22Rv1 (cell line): ENCODE data around the gene SFSWAP.

Experiments used
- H3K27ac ChIP-seq: fragments of 450-650 bp; 2 replicates; pipeline ENCODE4 v1.5.1; 2017
- ZFX ChIP-seq: fragments of 450-650 bp; IDR thresholded peaks from 2 replicates; pipeline ENCODE4 v1.6.1; 2017; ENCODE audit warnings: antibody characterized with exemption, borderline replicate concordance
- TF ChIP-seq, protein P1 (sequence below): fragments of 450-650 bp; IDR thresholded peaks from 2 replicates; pipeline ENCODE4 v1.5.1; 2017; ENCODE audit warnings: mild to moderate bottlenecking

Gene SFSWAP

DNA sequence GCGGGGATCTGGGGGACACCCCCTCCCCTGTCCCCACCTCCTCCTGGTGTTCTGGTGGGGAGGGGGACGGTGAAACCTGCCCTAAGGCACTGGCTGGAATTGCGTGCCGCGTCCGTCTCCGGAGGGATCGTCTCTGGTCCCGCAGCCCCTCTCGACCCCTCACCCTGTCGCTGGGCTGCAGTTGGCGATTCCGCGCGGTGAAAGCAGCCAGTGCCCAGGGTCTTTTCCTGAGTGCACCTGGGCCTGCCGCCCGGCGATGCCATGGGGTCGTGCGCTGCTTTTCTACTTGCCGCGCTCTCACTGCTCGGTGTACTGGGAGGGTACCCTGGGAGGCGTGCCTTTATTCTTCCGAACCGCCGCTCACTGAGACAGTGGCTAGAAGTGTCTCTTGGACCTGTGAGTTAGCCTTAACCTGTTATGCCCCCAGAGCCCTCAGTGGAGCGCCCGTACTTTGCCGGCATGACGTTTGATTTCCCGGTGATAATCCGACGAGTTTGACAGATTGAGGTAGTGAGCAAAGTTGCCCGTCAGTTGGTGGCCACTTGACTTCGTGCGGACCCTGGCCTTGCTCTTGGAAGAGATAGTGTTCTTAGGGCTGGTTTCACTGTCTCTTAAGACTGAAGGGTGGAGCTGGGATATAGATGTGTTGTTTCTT is 788 bp downstream of the SFSWAP start:
- peak overlapping the region; percentile 77; the same call in 1 of the 2 replicates for H3K27ac ChIP-seq
- TF ChIP-seq ZFX = no peak
- TF ChIP-seq, protein P1, sequence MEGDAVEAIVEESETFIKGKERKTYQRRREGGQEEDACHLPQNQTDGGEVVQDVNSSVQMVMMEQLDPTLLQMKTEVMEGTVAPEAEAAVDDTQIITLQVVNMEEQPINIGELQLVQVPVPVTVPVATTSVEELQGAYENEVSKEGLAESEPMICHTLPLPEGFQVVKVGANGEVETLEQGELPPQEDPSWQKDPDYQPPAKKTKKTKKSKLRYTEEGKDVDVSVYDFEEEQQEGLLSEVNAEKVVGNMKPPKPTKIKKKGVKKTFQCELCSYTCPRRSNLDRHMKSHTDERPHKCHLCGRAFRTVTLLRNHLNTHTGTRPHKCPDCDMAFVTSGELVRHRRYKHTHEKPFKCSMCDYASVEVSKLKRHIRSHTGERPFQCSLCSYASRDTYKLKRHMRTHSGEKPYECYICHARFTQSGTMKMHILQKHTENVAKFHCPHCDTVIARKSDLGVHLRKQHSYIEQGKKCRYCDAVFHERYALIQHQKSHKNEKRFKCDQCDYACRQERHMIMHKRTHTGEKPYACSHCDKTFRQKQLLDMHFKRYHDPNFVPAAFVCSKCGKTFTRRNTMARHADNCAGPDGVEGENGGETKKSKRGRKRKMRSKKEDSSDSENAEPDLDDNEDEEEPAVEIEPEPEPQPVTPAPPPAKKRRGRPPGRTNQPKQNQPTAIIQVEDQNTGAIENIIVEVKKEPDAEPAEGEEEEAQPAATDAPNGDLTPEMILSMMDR = no peak

DNA sequence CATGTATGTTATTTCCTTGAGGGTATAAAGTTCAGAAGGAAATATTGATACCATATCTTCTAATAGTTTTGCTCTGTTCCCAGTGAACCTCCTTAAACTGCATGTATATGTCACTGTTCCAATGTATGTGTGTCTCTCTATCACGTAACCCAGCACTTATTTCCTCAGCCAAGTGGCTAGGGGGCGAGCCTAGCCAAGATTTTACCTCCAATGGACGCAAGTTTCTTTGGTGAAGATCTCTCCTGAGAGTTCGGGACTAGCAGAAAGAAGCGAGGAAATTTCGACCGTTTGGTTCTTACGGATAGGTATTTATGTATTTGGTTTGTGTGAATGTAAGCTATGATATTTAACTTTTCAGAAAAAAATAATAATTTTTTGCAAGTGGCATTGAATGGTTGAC is 2.5 kb downstream of the SFSWAP start:
- no peak overlapping the region for H3K27ac ChIP-seq
- TF ChIP-seq, protein P1 = no peak
- no peak for TF ChIP-seq ZFX

DNA sequence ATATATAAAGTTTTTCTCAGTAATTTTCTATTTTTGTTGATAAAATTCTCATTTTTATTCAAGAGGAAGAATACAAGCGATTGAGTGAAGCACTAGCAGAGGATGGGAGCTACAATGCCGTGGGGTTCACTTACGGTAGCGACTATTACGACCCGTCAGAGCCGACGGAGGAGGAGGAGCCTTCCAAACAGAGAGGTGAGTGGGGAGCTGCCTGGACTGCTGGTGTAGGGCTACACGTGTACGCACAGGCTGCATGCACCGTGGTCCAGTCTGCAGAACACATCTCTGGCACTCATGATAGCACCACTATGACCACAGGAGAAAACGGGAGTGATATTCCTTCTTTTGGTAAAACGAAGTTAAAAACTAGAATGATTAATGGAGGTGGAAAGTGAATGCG is 3.9 kb downstream of the SFSWAP start:
- no peak overlapping the region for H3K27ac ChIP-seq
- TF ChIP-seq, protein P1 = no peak
- no peak for TF ChIP-seq ZFX

DNA sequence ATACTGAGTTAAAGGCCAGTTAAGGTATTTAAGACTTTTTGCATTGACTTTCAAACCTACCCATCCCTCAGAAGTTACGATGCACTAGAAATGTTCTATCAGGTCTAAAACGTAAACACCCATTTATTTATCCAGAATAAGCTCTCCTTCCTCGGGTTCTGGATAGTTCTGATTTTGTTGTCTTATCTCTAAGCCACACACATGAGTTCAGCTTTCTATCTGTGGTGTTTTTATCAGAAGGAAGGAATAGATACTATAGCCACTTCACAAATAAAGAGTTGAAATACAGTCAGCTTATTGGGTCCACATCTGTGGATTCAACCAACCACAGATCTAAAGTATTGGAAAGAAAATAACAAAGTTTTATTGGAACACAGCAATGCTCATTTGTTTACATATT is 5.4 kb downstream of the SFSWAP start:
- no peak overlapping the region for H3K27ac ChIP-seq
- TF ChIP-seq, protein P1 = no peak
- TF ChIP-seq ZFX = no peak

DNA sequence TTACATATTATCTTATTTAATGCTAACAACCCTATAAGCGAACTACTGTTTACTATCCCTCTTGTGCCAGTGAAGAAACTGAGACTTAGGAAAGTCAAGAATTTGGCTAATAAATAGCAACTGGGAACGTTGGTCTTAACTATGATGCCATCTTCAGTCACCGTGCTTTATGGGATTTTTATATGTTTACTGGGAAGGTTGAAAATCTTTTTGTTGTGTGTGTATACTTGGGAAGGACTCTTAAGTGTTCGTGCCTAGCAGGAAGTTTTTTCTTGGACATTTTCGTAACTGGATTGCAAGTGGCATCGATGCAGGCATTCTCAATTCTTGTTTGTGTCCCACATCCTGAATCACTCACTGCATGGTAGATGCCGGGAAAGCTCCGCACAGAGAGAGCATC is 9.4 kb downstream of the SFSWAP start:
- H3K27ac ChIP-seq = no peak overlapping the region
- no peak for TF ChIP-seq ZFX
- TF ChIP-seq, protein P1 = no peak

DNA sequence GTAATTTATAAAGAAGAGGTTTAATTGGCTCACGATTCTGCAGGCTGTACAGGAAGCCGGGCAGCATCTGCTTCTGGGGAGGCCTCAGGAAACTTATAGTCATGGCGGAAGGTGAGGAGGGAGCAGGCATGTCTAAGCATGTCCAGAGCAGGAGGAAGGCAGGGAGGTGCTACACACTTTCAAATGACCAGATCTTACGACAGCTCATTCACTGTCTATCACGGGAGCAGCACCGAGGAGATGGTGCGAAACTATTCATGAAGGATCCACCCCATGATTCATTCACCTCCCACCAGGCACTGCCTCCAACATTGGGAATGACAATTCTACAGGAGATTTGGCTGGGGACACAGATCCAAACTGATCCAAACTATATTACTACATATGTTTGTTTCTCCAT is 10.0 kb downstream of the SFSWAP start:
- no peak overlapping the region for H3K27ac ChIP-seq
- no peak for TF ChIP-seq ZFX
- TF ChIP-seq, protein P1 = no peak

DNA sequence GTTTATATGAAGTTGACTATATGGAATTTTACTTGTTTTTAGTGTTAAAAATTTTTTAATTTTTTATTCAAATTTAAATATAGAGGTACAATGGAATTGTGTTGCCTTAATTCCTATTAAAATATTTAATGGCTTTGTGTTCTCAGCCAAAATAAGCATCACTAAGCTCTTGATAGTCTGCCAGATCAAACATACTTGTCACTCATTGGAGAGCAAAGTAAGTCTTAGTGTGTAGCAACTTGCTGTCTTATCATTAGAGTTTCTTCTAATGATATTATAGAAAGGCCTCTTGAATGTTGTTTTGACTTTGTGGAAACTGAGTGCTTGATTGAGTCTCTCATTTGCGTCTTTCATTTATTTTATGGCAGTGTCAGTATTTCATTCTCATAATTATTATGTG is 10.7 kb downstream of the SFSWAP start:
- no peak overlapping the region for H3K27ac ChIP-seq
- no peak for TF ChIP-seq ZFX
- TF ChIP-seq, protein P1 = no peak
